Sigmoid colon (tissue), 4 donors: ENCODE results near the gene SBDS.

Source experiments
- POLR2A ChIP-seq, 2 donors: fragments of 450-650 bp; IDR thresholded peaks; one replicate each; pipeline ENCODE4 v1.6.1; 2016; ENCODE audit warnings: antibody characterized with exemption in 2 of 2, mild to moderate bottlenecking in 2 of 2, moderate library complexity in 2 of 2
- POLR2AphosphoS5 ChIP-seq, 4 donors: sonication (generic); formaldehyde crosslinking; IDR thresholded peaks; one replicate each; pipeline ENCODE4 v1.6.1; 2017; ENCODE audit warnings: antibody characterized with exemption in 4 of 4
- TF ChIP-seq, protein P1 (sequence below), 4 experiments: fragments of 450-650 bp in 3 of 4; fragments of 200-600 bp in 1 of 4; IDR thresholded peaks; one replicate each; pipeline ENCODE4 v1.5.1; 2016 to 2019; ENCODE audit warnings: antibody characterized with exemption in 4 of 4, mild to moderate bottlenecking in 3 of 4, moderate library complexity in 2 of 4

- TF ChIP-seq, protein P1, sequence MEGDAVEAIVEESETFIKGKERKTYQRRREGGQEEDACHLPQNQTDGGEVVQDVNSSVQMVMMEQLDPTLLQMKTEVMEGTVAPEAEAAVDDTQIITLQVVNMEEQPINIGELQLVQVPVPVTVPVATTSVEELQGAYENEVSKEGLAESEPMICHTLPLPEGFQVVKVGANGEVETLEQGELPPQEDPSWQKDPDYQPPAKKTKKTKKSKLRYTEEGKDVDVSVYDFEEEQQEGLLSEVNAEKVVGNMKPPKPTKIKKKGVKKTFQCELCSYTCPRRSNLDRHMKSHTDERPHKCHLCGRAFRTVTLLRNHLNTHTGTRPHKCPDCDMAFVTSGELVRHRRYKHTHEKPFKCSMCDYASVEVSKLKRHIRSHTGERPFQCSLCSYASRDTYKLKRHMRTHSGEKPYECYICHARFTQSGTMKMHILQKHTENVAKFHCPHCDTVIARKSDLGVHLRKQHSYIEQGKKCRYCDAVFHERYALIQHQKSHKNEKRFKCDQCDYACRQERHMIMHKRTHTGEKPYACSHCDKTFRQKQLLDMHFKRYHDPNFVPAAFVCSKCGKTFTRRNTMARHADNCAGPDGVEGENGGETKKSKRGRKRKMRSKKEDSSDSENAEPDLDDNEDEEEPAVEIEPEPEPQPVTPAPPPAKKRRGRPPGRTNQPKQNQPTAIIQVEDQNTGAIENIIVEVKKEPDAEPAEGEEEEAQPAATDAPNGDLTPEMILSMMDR (IDR thresholded peaks at IDR 0.05): no peak
- TF ChIP-seq POLR2A (IDR thresholded peaks at IDR 0.05): no peak
- no peak for TF ChIP-seq POLR2AphosphoS5 (IDR thresholded peaks at IDR 0.05)
Measured at GRCh38 chr7:67022511-67022910, 27.1 kb upstream of the SBDS start.
